ENCODE data around the gene INPP5F.

INPP5F gene

DNA sequence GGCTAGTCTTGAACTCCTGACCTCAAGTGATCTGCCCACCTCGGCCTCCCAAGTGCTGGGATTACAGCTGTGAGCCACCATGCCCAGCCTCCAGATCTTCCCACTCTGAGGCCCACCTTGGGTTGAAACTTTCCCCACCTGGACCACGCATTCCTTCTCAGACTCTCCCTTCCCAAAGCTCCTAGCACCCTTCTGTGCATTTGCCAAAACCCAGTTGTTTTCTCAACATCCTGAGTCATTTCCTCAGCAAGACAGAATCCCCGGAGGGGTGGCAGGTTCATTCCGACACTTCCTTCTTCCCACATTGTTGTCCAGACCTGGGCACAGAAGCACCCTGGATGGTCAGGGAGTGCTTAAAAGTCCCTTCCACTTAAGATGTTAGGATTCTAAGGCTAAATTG, 45.8 kb upstream of the INPP5F start:
- no peak overlapping the region for H3K4me3 ChIP-seq (ENCODE audit: low read depth, low read length)
- H3K36me3 ChIP-seq (ENCODE audit: control insufficient read depth, insufficient read depth, low read length): no peaks in the 10 kb centered on the region
- no peaks in the 10 kb centered on the region for H3K79me2 ChIP-seq
- H2AFZ ChIP-seq: no peak overlapping the region
- no peak overlapping the region for H3K27ac ChIP-seq
- H3K9ac ChIP-seq: no peak overlapping the region
- H3K4me2 ChIP-seq (ENCODE audit: low read length): no peak overlapping the region
- peaks cover 8% of the 10 kb centered on the region for H3K4me1 ChIP-seq
- TF ChIP-seq, protein P1, sequence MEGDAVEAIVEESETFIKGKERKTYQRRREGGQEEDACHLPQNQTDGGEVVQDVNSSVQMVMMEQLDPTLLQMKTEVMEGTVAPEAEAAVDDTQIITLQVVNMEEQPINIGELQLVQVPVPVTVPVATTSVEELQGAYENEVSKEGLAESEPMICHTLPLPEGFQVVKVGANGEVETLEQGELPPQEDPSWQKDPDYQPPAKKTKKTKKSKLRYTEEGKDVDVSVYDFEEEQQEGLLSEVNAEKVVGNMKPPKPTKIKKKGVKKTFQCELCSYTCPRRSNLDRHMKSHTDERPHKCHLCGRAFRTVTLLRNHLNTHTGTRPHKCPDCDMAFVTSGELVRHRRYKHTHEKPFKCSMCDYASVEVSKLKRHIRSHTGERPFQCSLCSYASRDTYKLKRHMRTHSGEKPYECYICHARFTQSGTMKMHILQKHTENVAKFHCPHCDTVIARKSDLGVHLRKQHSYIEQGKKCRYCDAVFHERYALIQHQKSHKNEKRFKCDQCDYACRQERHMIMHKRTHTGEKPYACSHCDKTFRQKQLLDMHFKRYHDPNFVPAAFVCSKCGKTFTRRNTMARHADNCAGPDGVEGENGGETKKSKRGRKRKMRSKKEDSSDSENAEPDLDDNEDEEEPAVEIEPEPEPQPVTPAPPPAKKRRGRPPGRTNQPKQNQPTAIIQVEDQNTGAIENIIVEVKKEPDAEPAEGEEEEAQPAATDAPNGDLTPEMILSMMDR (IDR thresholded peaks at IDR 0.05): no peak
- no peaks in the 10 kb centered on the region for H3K27me3 ChIP-seq (ENCODE audit: control insufficient read depth, insufficient read depth, low read length)
- H3K9me3 ChIP-seq (ENCODE audit: control insufficient read depth, low read length): no peaks in the 10 kb centered on the region

DNA sequence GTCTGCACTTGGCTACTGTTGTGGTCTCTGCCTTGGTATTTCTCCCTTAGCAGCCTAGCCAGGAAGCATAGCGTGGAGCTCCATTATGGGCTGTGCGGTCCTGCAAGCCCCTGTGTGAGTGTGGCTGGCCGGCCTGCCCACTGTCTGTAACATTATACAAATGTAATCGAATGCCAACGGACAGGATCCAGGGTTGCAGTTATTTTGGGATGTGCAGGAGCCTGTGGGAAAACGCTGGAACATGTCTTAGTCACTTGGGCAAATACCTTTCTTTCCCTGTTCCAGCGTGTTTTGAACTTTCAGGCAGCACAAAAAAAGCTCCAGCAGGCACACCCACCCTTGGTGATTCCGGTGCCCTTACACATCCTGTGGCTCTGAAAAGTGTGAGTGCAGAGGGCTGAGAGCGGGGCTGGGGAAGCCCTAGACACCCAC, 45.2 kb upstream of the INPP5F start:
- H3K9me3 ChIP-seq (ENCODE audit: control insufficient read depth, low read length): no peaks in the 10 kb centered on the region
- no peaks in the 10 kb centered on the region for H3K27me3 ChIP-seq (ENCODE audit: control insufficient read depth, insufficient read depth, low read length)
- H3K4me2 ChIP-seq (ENCODE audit: low read length): no peak overlapping the region
- no peak overlapping the region for H3K27ac ChIP-seq
- H3K4me3 ChIP-seq (ENCODE audit: low read depth, low read length): no peak overlapping the region
- peaks cover 4% of the 10 kb centered on the region for H3K4me1 ChIP-seq
- H2AFZ ChIP-seq: no peak overlapping the region
- H3K79me2 ChIP-seq: no peaks in the 10 kb centered on the region
- TF ChIP-seq, protein P1 (IDR thresholded peaks at IDR 0.05): no peak
- H3K9ac ChIP-seq: no peak overlapping the region
- H3K36me3 ChIP-seq (ENCODE audit: control insufficient read depth, insufficient read depth, low read length): no peaks in the 10 kb centered on the region

DNA sequence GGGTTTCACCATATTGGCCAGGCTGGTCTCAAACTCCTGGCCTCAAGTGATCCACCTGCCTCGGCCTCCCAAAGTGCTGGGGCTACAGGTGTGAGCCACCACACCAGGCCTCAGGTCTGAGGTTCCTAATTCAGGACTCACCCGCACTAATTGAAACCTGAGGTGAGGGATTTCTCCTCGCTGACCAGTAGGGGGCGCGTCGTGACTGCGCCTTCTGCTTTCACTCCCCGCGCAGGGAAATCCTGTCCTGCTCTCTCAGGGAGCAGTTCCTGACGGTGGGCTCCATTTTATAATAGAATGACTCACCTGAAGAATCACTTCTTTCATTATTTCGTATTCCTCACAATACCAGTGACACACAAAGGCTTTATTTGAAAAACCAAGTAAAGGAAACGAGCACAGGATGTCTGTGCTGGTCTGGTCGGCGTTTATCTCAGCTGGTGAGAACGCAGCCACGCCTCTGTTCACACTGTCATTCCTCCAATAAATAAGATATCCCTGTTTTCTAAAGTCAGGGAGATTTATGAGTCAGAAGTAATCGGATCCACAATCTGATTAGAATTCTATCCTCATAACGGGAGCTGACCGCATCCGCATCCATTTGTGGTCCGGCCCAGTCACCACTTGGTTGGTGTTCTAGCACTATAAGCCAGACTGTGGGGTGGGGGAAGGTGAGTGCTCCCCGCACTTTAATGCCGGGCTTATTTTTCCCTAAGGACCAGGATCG, 39.2 kb upstream of the INPP5F start:
- H3K9me3 ChIP-seq (ENCODE audit: control insufficient read depth, low read length): no peaks in the 10 kb centered on the region
- H3K36me3 ChIP-seq (ENCODE audit: control insufficient read depth, insufficient read depth, low read length): no peaks in the 10 kb centered on the region
- H2AFZ ChIP-seq: peak overlapping the region; percentile 79
- no peaks in the 10 kb centered on the region for H3K79me2 ChIP-seq
- TF ChIP-seq, protein P1 (IDR thresholded peaks at IDR 0.05): peak; percentile 97
- no peaks in the 10 kb centered on the region for H3K27me3 ChIP-seq (ENCODE audit: control insufficient read depth, insufficient read depth, low read length)
- no peak overlapping the region for H3K9ac ChIP-seq
- H3K4me1 ChIP-seq: peaks cover 20% of the 10 kb centered on the region
- H3K4me2 ChIP-seq (ENCODE audit: low read length): peak overlapping the region; percentile 22
- no peak overlapping the region for H3K4me3 ChIP-seq (ENCODE audit: low read depth, low read length)
- H3K27ac ChIP-seq: peak overlapping the region; percentile 59

DNA sequence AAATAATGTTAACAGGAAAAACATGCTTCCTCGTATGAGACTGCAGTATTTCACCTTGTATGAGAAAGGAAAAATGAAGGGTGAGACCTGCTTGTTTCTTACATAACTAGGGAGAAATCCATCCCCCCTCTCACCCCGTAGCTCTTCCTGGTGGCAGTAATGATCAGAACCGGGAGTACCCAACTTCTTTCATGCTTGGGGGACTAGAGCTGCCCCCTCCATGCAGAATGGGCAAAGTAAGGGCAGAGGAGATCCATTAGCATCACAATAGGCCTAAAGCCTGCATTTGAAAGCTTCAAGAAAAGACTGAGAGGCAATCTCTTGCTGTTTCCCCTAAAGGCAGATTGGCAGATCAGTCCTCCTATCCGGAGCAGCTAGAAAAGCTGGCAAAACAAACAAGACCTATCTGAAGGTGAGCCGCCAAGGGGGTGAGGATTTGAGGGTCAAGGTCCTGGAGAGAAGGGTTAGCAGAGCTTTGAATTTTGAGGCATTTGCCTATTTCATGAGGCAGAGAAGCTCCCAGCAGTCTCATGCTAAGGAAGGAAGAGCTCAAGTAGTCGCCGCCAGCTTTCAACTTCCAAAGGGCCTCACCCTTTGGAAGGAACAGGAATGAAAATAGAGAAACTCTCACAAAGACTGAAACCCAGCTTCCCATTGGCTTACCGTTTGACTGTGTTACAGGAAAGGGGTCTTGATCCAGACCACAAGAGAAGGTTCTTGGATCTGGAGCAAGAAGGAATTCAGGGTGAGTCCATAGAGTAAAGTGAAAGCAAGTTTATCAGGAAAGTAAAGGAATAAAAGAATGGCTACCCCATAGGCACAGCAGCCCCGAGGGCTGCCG, 38.4 kb upstream of the INPP5F start:
- H3K36me3 ChIP-seq (ENCODE audit: control insufficient read depth, insufficient read depth, low read length): no peaks in the 10 kb centered on the region
- no peak overlapping the region for H3K4me3 ChIP-seq (ENCODE audit: low read depth, low read length)
- peak overlapping the region; percentile 79 for H2AFZ ChIP-seq
- no peaks in the 10 kb centered on the region for H3K27me3 ChIP-seq (ENCODE audit: control insufficient read depth, insufficient read depth, low read length)
- no peaks in the 10 kb centered on the region for H3K9me3 ChIP-seq (ENCODE audit: control insufficient read depth, low read length)
- H3K4me2 ChIP-seq (ENCODE audit: low read length): no peak overlapping the region
- TF ChIP-seq, protein P1 (IDR thresholded peaks at IDR 0.05): no peak
- peaks cover 20% of the 10 kb centered on the region for H3K4me1 ChIP-seq
- H3K79me2 ChIP-seq: no peaks in the 10 kb centered on the region
- H3K9ac ChIP-seq: no peak overlapping the region
- peak overlapping the region; percentile 59 for H3K27ac ChIP-seq
